Vagina (tissue), 2 donors: ENCODE results near the gene ARFRP1. TPM values are rescaled to one million over a fixed set of nuclear protein-coding genes. Genes with fewer than 3 reads are reported as not detected.

ENCODE experiments used
- DNase-seq, 2 donors: peaks; one replicate each; pipeline ENCODE4 v3.0.0-alpha.2; 2017; ENCODE audit errors: extremely low spot score in 2 of 2
- H3K27ac ChIP-seq: fragments of 200-600 bp; sonication (generic); one replicate; pipeline ENCODE4 v1.5.1; 2019
- H3K27me3 ChIP-seq: fragments of 200-600 bp; sonication (generic); one replicate; pipeline ENCODE4 v1.5.1; 2019
- H3K36me3 ChIP-seq, 2 donors: fragments of 200-600 bp; sonication (generic); one replicate each; pipeline ENCODE4 v1.5.1; 2017 to 2019
- H3K4me1 ChIP-seq: fragments of 200-600 bp; sonication (generic); one replicate; pipeline ENCODE4 v1.5.1; 2019
- H3K4me3 ChIP-seq, 2 donors: fragments of 200-600 bp; sonication (generic); 1 replicate in 1 of 2; 2 replicates in 1 of 2; pipeline ENCODE4 v1.5.1; 2016 to 2019
- H3K9me3 ChIP-seq: fragments of 200-600 bp; sonication (generic); one replicate; pipeline ENCODE4 v1.5.1; 2019
- CTCF ChIP-seq, 3 experiments: fragments of 450-650 bp in 2 of 3; fragments of 200-600 bp in 1 of 3; sonication (generic) in 1 of 3; IDR thresholded peaks; one replicate each; pipeline ENCODE4 v1.5.1; 2017 to 2019; ENCODE audit warnings: antibody characterized with exemption in 3 of 3, mild to moderate bottlenecking in 2 of 3, moderate library complexity in 2 of 3
- POLR2A ChIP-seq, 2 donors: fragments of 450-650 bp; IDR thresholded peaks; one replicate each; pipeline ENCODE4 v1.6.1; 2017; ENCODE audit warnings: antibody characterized with exemption in 2 of 2, mild to moderate bottlenecking in 2 of 2, moderate library complexity in 2 of 2
- POLR2AphosphoS5 ChIP-seq, 2 donors: sonication (generic); formaldehyde crosslinking; IDR thresholded peaks; one replicate each; pipeline ENCODE4 v1.9.0; 2017; ENCODE audit warnings: antibody characterized with exemption in 2 of 2, mild to moderate bottlenecking in 2 of 2, low read depth in 1 of 2; ENCODE audit not compliant: insufficient read depth in 1 of 2
- intact Hi-C: fragments of 100-400 bp; cut with DNase I; formaldehyde crosslinking; loops from one replicate; pipeline ENCODE4 v1.15.1; 2023
- total RNA-seq: library from RNA; depleted of rRNA; stranded (reverse); fragments of >200 nt; gene quantifications from one replicate; pipeline ENCODE4 v1.2.3, GENCODE V29; 2016

ARFRP1 gene
- total RNA-seq, 1 donor from 2014 or later = 30.9 TPM

- no peak for DNase-seq
- Histone ChIP-seq H3K27ac (no peak overlapping the region), H3K4me3 (no peak overlapping the region), H3K4me1 (peaks cover 30% of the 10 kb centered on the region), H3K9me3 (no peaks in the 10 kb centered on the region), H3K27me3 (no peaks in the 10 kb centered on the region), H3K36me3 (peaks cover 0 to 21% of the 10 kb centered on the region in 2 donors)
- TF ChIP-seq POLR2A (IDR thresholded peaks at IDR 0.05) = no peak
- TF ChIP-seq CTCF (IDR thresholded peaks at IDR 0.05) = no peak
- no peak for TF ChIP-seq POLR2AphosphoS5 (IDR thresholded peaks at IDR 0.05; ENCODE audit: insufficient read depth in 1 of 2, low read depth in 1 of 2)
- intact Hi-C loops = no loop called here
These were observed 4.3 kb downstream of the ARFRP1 start for GRCh38 chr20:63703471-63703975.

GRCh38 chr20:63702751-63703470, 4.9 kb downstream of the ARFRP1 start:
- no peaks in the 10 kb centered on the region for H3K27me3 ChIP-seq
- no peak for DNase-seq
- intact Hi-C loops = no loop called here
- H3K4me3 ChIP-seq = no peak overlapping the region
- peaks cover 31% of the 10 kb centered on the region for H3K4me1 ChIP-seq
- peaks cover 0 to 21% of the 10 kb centered on the region in 2 donors for H3K36me3 ChIP-seq
- H3K9me3 ChIP-seq = no peaks in the 10 kb centered on the region
- H3K27ac ChIP-seq = no peak overlapping the region
- TF ChIP-seq CTCF (IDR thresholded peaks at IDR 0.05) (no peak), POLR2A (IDR thresholded peaks at IDR 0.05) (no peak)

- no peaks in the 10 kb centered on the region for H3K27me3 ChIP-seq
- H3K27ac ChIP-seq = no peak overlapping the region
- DNase-seq = no peak
- intact Hi-C loops = no loop called here
- H3K4me3 ChIP-seq = no peak overlapping the region
- no peaks in the 10 kb centered on the region for H3K9me3 ChIP-seq
- H3K36me3 ChIP-seq = peaks cover 0 to 21% of the 10 kb centered on the region in 2 donors
- peaks cover 37% of the 10 kb centered on the region for H3K4me1 ChIP-seq
- TF ChIP-seq POLR2A (IDR thresholded peaks at IDR 0.05) = no peak
- no peak for TF ChIP-seq CTCF (IDR thresholded peaks at IDR 0.05)
- no peak for TF ChIP-seq POLR2AphosphoS5 (IDR thresholded peaks at IDR 0.05; ENCODE audit: insufficient read depth in 1 of 2, low read depth in 1 of 2)
These were observed 5.6 kb downstream of the ARFRP1 start for GRCh38 chr20:63702036-63702665.

GRCh38 chr20:63701329-63702035, 6.3 kb downstream of the ARFRP1 start:
- DNase-seq = no peak
- peaks cover 0 to 21% of the 10 kb centered on the region in 2 donors for H3K36me3 ChIP-seq
- H3K4me1 ChIP-seq = peaks cover 37% of the 10 kb centered on the region
- no peak overlapping the region for H3K27ac ChIP-seq
- H3K27me3 ChIP-seq = no peaks in the 10 kb centered on the region
- intact Hi-C loops = no loop called here
- H3K9me3 ChIP-seq = no peaks in the 10 kb centered on the region
- H3K4me3 ChIP-seq = no peak overlapping the region
- TF ChIP-seq CTCF (IDR thresholded peaks at IDR 0.05) (no peak), POLR2A (IDR thresholded peaks at IDR 0.05) (no peak), POLR2AphosphoS5 (IDR thresholded peaks at IDR 0.05; ENCODE audit: insufficient read depth in 1 of 2, low read depth in 1 of 2) (no peak)
